Measurements from ENCODE around the gene C1orf74.

The C1orf74 gene

GRCh38 chr1:209766051-209766450, 18.3 kb downstream of the C1orf74 start:
- Histone ChIP-seq H3K9me3 (ENCODE audit: control insufficient read depth, low read length) (no peaks in the 10 kb centered on the region), H3K4me3 (ENCODE audit: low read length) (no peak overlapping the region), H3K4me1 (ENCODE audit: control insufficient read depth, insufficient read depth, low read length) (peaks cover 9% of the 10 kb centered on the region), H3K9ac (ENCODE audit: low read length) (no peak overlapping the region), H3K27me3 (ENCODE audit: control insufficient read depth, insufficient read depth, low read length) (no peaks in the 10 kb centered on the region), H3K36me3 (ENCODE audit: control insufficient read depth, insufficient read depth, low read length) (no peaks in the 10 kb centered on the region)

DNA sequence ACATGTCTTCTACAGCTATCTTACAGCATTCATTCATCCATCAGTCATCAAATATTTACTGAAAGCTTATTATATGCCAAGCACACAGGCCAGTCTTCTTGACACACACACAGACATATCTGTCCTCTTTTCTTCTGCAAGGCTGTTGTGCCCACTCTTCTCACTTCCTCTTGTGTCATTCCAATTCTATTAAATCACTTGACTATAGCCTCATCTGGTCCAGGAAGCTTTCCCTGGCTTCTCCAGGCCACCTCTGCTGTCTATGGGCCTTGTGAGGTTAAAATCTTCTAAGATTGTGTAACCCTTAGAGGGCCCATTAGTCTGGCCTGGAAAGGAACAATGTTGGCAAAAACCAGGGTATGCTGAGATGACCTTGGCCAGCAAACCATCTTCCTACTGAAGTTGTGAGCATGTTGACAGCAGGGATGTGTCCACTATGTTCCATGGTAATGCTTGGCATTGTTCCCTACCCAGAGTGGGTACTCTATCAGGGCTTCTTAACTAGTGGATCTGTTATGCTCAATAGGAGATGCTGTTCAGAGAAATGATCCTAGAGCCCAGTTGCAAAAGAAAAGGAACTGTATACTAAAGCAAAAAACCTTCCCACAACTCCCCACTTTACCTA, 23.2 kb downstream of the C1orf74 start:
- H3K27me3 ChIP-seq (ENCODE audit: control insufficient read depth, insufficient read depth, low read length), result no peaks in the 10 kb centered on the region
- H3K4me1 ChIP-seq (ENCODE audit: control insufficient read depth, insufficient read depth, low read length), result peaks cover 6% of the 10 kb centered on the region
- no peak overlapping the region for H3K9ac ChIP-seq (ENCODE audit: low read length)
- no peaks in the 10 kb centered on the region for H3K9me3 ChIP-seq (ENCODE audit: control insufficient read depth, low read length)
- H3K4me3 ChIP-seq (ENCODE audit: low read length), result no peak overlapping the region
- H3K36me3 ChIP-seq (ENCODE audit: control insufficient read depth, insufficient read depth, low read length), result no peaks in the 10 kb centered on the region

DNA sequence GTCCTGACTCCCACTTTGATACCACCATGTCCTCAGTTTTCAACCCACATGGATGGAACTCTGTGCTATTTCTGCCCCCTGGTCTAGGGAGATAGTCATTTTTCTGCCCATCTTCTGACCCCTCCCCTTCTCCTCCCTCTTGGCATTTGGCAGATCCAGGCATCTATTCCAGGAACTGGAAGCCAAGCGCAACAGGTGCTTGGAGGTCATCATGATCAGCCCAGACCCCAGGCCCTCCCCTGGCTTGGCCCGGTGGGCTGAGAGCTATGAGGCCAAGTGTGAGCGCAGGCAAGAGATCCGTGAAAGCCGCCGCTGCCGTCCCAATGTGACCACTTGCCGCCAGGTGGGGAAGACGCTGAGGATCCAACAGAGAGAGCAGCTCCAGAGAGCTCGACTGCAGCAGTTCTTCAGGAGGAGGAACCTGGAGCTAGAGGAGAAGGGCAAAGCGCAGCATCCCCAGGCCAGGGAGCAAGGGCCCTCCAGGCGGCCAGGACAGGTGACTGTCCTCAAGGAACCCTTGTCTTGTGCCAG, 24.5 kb downstream of the C1orf74 start:
- Histone ChIP-seq H3K27me3 (ENCODE audit: control insufficient read depth, insufficient read depth, low read length) (no peaks in the 10 kb centered on the region), H3K36me3 (ENCODE audit: control insufficient read depth, insufficient read depth, low read length) (no peaks in the 10 kb centered on the region), H3K9ac (ENCODE audit: low read length) (no peak overlapping the region), H3K9me3 (ENCODE audit: control insufficient read depth, low read length) (no peaks in the 10 kb centered on the region), H3K4me1 (ENCODE audit: control insufficient read depth, insufficient read depth, low read length) (peaks cover 6% of the 10 kb centered on the region), H3K4me3 (ENCODE audit: low read length) (no peak overlapping the region)

DNA sequence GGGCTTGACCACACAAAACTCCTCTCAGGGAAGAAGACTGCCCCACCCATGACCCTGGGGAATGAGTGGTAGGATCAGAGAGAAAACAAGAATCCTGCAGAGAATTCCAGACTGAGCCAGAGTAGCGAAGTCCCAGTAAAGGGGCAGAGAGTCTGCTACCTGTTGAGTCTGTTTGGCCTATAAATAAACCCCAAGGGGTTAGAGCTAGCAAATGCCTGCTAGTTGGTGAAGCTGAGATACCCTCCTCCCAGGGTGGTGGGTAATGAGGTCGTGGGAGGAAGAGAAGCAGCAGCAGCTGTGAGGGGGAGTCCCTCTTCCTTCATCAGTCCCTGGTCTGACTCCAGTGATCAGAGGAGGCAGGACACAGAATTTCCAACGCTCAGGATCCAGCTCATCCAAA, 26.0 kb downstream of the C1orf74 start:
- no peaks in the 10 kb centered on the region for H3K36me3 ChIP-seq (ENCODE audit: control insufficient read depth, insufficient read depth, low read length)
- H3K4me3 ChIP-seq (ENCODE audit: low read length), result no peak overlapping the region
- no peaks in the 10 kb centered on the region for H3K9me3 ChIP-seq (ENCODE audit: control insufficient read depth, low read length)
- H3K27me3 ChIP-seq (ENCODE audit: control insufficient read depth, insufficient read depth, low read length), result no peaks in the 10 kb centered on the region
- H3K4me1 ChIP-seq (ENCODE audit: control insufficient read depth, insufficient read depth, low read length), result peaks cover 6% of the 10 kb centered on the region
- no peak overlapping the region for H3K9ac ChIP-seq (ENCODE audit: low read length)

DNA sequence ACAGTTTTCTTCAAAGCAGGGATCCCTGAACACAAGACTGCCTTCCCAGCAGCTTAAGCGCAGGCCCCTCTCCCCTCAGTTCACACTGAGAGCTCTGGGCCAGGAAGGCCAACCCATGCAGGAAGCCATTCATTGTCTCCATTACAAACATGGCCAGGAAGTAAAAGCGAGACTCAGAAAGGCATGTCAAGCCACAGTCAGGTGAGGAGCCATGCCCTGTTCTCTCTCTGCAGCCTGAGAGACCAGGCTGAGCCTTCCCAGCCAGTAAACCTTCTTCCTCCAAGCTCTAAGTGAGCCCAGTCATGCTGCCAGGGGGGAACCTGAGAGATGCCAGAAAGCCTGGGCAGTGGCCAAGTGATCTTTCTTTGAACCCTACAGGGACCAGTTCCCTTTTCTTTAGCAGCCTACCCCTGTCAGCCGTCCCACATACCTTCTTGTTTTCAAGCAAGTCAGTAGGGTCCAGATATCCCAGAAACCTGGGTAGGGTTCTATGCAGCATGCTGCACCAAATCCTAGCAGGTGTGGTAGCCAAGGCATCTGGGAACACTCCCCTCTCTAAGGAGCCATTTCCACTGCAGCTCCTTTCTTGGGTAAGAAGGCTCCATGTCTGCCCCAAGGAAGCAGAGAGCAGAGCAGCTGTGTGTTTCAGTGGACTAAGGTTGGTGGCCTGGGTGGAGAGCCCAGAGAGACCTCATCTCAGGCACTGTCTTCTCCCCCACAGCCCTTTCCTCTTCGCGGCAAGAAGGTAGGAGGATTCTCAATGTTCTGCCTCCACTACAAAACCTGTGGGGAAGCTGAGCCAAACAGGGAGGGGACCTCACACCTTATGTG, 27.5 kb downstream of the C1orf74 start:
- H3K9ac ChIP-seq (ENCODE audit: low read length), result peak overlapping the region; percentile 17
- no peak overlapping the region for H3K4me3 ChIP-seq (ENCODE audit: low read length)
- no peaks in the 10 kb centered on the region for H3K36me3 ChIP-seq (ENCODE audit: control insufficient read depth, insufficient read depth, low read length)
- H3K27me3 ChIP-seq (ENCODE audit: control insufficient read depth, insufficient read depth, low read length), result no peaks in the 10 kb centered on the region
- H3K4me1 ChIP-seq (ENCODE audit: control insufficient read depth, insufficient read depth, low read length), result peaks cover 6% of the 10 kb centered on the region
- no peaks in the 10 kb centered on the region for H3K9me3 ChIP-seq (ENCODE audit: control insufficient read depth, low read length)

DNA sequence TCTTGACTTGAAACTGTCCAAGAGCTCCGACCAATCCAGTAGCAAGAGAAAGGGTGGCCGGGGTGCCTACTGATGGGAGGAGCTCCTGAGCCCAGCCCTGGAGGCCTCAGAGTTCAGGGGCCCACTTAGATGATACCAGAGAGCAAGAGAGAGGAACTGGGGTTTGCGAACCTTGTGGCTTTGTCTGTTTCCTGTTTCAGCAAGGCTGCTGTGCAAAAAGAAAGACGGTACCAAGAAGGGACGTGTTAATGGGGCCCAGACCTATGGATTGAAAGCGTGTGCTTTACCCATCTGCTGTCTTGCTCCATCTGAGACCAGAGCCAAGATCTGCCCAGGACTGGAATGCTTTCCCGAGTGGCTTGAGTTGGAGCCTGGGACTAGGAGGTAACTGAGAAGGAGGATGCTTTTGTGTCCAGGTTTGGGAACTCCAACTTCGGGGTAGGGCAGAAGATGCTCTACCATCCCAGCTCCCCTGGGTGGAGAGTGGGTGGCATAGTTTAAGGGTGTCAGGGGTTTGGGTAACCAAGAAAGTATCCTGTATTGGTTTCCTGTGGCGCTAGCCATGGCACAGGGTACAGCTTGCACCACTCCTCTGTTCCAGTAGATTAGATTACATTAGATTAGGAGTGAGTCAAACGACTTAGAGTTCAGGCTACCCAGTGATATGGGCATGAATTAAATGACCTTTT, 28.3 kb downstream of the C1orf74 start, which contains the start of gene TRAF3IP3:
Gene TRAF3IP3 (plus strand): TSS at position 128 of the 689 bp plus-strand sequence. CDS start 3,987 bp downstream, outside the sequence.
- Histone ChIP-seq H3K9me3 (ENCODE audit: control insufficient read depth, low read length) (no peaks in the 10 kb centered on the region), H3K4me3 (ENCODE audit: low read length) (no peak within 1 kb of the TSS), H3K4me1 (ENCODE audit: control insufficient read depth, insufficient read depth, low read length) (peaks cover 6% of the 10 kb centered on the region), H3K27me3 (ENCODE audit: control insufficient read depth, insufficient read depth, low read length) (no peaks in the 10 kb centered on the region), H3K36me3 (ENCODE audit: control insufficient read depth, insufficient read depth, low read length) (no peaks in the 10 kb centered on the region), H3K9ac (ENCODE audit: low read length) (peak within 1 kb of the TSS; percentile 17)

DNA sequence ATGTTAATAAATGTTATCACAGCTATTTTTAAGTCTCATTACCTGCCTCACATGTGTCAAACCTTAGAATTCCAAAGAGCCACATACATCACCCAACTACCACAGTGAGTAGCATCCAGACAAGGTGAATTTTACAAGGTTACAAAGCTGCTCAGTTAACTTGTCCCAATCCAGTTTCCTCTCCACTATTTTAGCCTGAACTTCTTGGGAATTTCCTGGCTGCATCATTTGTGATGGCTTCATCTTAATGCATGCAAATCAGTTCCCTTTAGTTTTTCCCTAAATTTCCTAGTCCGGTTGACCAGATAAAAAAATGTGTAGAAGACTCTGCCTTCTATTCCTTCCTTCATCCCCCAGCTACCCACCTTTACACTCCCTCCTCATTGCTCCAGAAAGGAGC, 29.1 kb downstream of the C1orf74 start:
- H3K4me1 ChIP-seq (ENCODE audit: control insufficient read depth, insufficient read depth, low read length), result peaks cover 6% of the 10 kb centered on the region
- H3K4me3 ChIP-seq (ENCODE audit: low read length), result no peak overlapping the region
- H3K27me3 ChIP-seq (ENCODE audit: control insufficient read depth, insufficient read depth, low read length), result no peaks in the 10 kb centered on the region
- no peak overlapping the region for H3K9ac ChIP-seq (ENCODE audit: low read length)
- H3K36me3 ChIP-seq (ENCODE audit: control insufficient read depth, insufficient read depth, low read length), result no peaks in the 10 kb centered on the region
- H3K9me3 ChIP-seq (ENCODE audit: control insufficient read depth, low read length), result no peaks in the 10 kb centered on the region

- H3K9me3 ChIP-seq (ENCODE audit: control insufficient read depth, low read length), result no peaks in the 10 kb centered on the region
- no peak overlapping the region for H3K4me3 ChIP-seq (ENCODE audit: low read length)
- H3K9ac ChIP-seq (ENCODE audit: low read length), result no peak overlapping the region
- no peaks in the 10 kb centered on the region for H3K27me3 ChIP-seq (ENCODE audit: control insufficient read depth, insufficient read depth, low read length)
- peaks cover 10% of the 10 kb centered on the region for H3K4me1 ChIP-seq (ENCODE audit: control insufficient read depth, insufficient read depth, low read length)
- H3K36me3 ChIP-seq (ENCODE audit: control insufficient read depth, insufficient read depth, low read length), result no peaks in the 10 kb centered on the region
Measured at GRCh38 chr1:209752890-209753289, 31.5 kb downstream of the C1orf74 start.

DNA sequence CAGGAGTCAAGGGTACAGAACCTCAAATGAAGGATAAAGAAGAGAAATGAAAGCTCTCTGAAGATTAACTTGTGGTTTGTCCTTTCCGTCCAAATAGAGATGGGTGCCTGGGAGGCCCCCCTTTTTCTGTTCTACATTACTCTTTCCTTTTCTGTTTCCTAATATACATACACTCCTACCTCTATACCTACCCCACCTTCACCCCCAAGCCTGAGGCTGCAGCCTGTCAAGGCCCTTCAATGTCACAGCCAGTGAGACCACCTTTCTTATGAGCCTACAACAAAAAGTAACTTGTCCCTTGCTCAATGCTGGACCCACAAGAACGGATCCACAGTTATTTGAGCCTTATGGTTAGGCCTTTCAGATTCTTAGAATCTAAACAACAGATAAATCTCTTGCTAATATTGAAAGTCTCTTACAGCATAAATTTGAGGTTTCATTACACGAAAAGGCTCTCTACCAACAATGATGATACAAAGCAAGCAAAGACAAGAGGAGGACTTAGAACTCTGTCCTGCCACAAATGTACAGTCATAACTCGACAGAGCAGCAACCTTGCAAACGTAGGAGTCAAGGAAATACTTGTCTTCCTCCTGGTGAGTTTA, 32.6 kb downstream of the C1orf74 start:
- Histone ChIP-seq H3K9ac (ENCODE audit: low read length) (no peak overlapping the region), H3K27me3 (ENCODE audit: control insufficient read depth, insufficient read depth, low read length) (no peaks in the 10 kb centered on the region), H3K36me3 (ENCODE audit: control insufficient read depth, insufficient read depth, low read length) (no peaks in the 10 kb centered on the region), H3K4me3 (ENCODE audit: low read length) (no peak overlapping the region), H3K9me3 (ENCODE audit: control insufficient read depth, low read length) (no peaks in the 10 kb centered on the region), H3K4me1 (ENCODE audit: control insufficient read depth, insufficient read depth, low read length) (peaks cover 16% of the 10 kb centered on the region)

DNA sequence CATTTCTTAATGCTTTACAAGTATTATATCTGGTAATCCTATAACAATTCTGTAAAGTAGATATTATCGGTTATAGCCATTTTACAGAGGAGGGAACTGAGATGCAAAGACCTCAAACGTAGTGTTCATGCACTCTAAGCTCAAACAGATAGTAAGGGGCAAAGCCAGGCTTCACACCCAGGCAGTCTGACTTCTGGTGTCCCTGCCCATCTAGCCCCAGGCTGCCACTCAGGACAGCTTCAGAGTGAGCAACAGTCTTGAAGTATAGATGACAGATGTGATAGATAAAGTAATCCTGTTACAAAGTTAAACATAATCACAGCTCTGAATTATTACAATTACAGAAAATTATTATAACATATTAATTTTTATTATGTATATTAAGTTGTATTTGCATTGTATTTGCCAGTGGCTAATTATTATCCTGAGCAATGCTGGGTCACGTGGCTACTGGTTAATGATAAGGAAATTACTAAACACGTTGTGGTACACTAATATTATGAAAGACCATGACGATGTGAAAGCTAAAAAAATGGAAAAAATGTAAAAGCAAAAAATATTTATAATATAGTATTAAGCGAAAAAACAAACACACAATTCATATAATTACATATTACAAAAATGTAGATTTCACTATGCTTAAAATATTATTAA, 34.6 kb downstream of the C1orf74 start:
- no peaks in the 10 kb centered on the region for H3K36me3 ChIP-seq (ENCODE audit: control insufficient read depth, insufficient read depth, low read length)
- no peaks in the 10 kb centered on the region for H3K9me3 ChIP-seq (ENCODE audit: control insufficient read depth, low read length)
- peaks cover 13% of the 10 kb centered on the region for H3K4me1 ChIP-seq (ENCODE audit: control insufficient read depth, insufficient read depth, low read length)
- H3K9ac ChIP-seq (ENCODE audit: low read length), result peak overlapping the region; percentile 15
- H3K27me3 ChIP-seq (ENCODE audit: control insufficient read depth, insufficient read depth, low read length), result no peaks in the 10 kb centered on the region
- H3K4me3 ChIP-seq (ENCODE audit: low read length), result no peak overlapping the region

GRCh38 chr1:209749205-209749604, 35.2 kb downstream of the C1orf74 start:
- Histone ChIP-seq H3K36me3 (ENCODE audit: control insufficient read depth, insufficient read depth, low read length) (no peaks in the 10 kb centered on the region), H3K4me1 (ENCODE audit: control insufficient read depth, insufficient read depth, low read length) (peaks cover 13% of the 10 kb centered on the region), H3K4me3 (ENCODE audit: low read length) (no peak overlapping the region), H3K9me3 (ENCODE audit: control insufficient read depth, low read length) (no peaks in the 10 kb centered on the region), H3K9ac (ENCODE audit: low read length) (peak overlapping the region; percentile 15), H3K27me3 (ENCODE audit: control insufficient read depth, insufficient read depth, low read length) (no peaks in the 10 kb centered on the region)
